GM12892 (cell line): Measurements from ENCODE around the gene DDX42.

Source experiments
- DNase-seq: peaks from one replicate; pipeline ENCODE4 v3.0.0; 2011; ENCODE audit not compliant: insufficient read length
- FAIRE-seq: peaks from 2 replicates; lab custom pipeline; 2011; peaks lifted over from hg19 to GRCh38; lab: Jason Lieb, UNC
- POLR2A ChIP-seq: IDR thresholded peaks from 2 replicates; pipeline ENCODE4 v1.6.1; 2011; ENCODE audit warnings: low read depth, low read length, control low read depth
- POLR2AphosphoS5 ChIP-seq: IDR thresholded peaks from 2 replicates; pipeline ENCODE4 v1.6.1; 2011; ENCODE audit warnings: low read depth, low read length, control low read depth
- TAF1 ChIP-seq: IDR thresholded peaks from 2 replicates; pipeline ENCODE4 v1.6.1; 2011; ENCODE audit warnings: low read depth, mild to moderate bottlenecking, control low read depth, low read length, borderline replicate concordance

The DDX42 gene

DNA sequence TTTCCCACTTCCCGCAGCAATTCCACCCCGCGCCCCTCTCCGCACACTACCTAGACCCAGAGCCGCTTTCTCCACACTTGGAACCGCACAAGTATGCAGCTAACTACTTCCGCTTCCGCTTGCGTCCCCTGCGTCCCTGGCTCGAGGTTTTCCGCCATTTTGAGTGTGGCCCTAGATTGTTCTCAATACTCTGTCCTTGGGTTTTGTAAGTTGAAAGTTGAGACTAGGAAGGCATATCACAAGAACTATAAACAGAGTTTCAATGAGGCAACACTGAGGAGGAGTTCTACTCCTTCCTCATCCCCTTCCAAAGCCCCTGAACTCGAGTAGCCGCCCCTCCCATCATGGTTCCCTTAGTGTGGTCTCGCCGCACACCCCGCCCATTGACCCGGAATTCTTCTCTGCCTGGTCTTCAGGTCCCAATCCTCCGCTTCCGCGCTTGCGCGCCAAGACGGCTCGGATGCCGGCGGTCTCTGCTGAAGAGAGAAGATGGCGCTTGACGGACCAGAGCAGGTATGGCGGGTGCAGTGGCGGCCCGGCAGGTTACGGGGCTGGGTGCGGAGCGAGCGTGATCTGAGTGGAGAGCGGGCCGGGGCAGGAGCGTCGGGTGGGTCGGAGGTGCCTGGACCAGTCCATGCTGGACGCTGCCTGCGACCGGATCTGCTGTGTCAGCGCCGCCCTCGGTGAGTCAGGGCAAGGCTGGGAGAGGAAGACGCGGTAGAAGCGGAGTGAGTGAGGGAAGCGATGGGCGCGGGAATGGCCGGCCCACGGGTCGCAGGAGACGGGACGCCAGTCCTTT lies 53.2 kb downstream of the DDX42 start, which contains the start of the genes FTSJ3 and PSMC5:
Gene FTSJ3, minus strand, starts transcription at position 662 of the 799 bp plus-strand sequence. CDS start 761 bp downstream, outside the sequence.
Gene PSMC5, plus strand, starts transcription at position 430 of the 799 bp plus-strand sequence. Its CDS starts 60 bp downstream, at position 490.
- FAIRE-seq (peak; percentile 98), DNase-seq (peak; percentile 85)
- TF ChIP-seq TAF1 (peak; percentile 72; the same call in 1 of the 2 replicates), POLR2AphosphoS5 (peak; percentile 94), POLR2A (peak; percentile 93)

DNA sequence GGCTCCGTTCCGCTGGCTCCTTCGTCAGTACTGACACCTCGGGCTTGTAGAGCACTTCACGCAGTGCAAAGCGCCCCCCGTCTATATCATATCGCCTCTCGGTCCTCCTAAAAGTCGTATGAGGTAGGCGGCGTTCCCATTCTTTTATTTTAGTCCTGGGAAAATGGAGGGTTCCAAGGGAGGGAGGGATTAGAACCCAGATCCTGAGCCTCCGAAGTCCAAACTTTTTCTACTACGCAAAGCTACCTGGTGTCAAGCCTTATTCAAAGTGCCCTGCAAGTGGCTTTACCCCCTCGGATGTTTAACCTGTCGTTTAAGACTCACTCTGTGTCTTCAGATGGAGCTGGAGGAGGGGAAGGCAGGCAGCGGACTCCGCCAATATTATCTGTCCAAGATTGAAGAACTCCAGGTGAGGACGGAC lies 53.8 kb downstream of the DDX42 start:
- no peak for DNase-seq
- FAIRE-seq, result no peak
- no peak for TF ChIP-seq POLR2A
- TF ChIP-seq POLR2AphosphoS5, result no peak
- no peak for TF ChIP-seq TAF1

DNA sequence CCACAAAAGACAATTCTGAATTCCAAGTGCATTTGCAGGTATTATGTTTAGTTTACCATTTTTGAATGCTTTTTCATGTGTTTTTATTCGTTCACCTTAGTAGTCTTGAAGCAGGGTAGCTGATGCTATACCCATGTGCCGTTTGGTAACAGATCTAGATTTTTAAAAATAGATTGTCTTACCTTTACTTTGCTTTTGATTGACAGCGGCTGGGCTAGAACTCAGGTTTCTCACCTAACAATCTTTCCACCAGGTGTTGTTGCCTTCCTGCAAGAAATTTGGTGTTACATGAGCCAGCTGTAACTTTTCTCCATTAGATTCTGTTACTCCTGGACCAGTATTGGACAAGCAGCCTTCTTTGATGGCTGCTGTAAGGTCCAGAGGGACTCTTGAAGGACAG lies 55.0 kb downstream of the DDX42 start:
- no peak for TF ChIP-seq TAF1
- TF ChIP-seq POLR2AphosphoS5, result no peak
- no peak for TF ChIP-seq POLR2A
- DNase-seq (no peak), FAIRE-seq (no peak)

DNA sequence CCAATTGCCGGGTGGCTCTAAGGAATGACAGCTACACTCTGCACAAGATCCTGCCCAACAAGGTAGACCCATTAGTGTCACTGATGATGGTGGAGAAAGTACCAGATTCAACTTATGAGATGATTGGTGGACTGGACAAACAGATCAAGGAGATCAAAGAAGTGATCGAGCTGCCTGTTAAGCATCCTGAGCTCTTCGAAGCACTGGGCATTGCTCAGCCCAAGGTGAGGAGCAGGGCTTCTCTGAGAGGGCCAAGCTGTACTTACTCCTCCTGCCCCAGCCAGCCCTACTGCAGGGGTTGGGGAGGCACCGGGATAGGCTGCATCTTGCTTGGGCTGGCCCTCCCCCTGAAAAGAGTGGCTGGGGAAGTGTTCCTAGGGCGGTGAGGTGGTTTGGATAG lies 56.3 kb downstream of the DDX42 start:
- FAIRE-seq (no peak), DNase-seq (no peak)
- TF ChIP-seq TAF1 (no peak), POLR2A (no peak), POLR2AphosphoS5 (no peak)

DNA sequence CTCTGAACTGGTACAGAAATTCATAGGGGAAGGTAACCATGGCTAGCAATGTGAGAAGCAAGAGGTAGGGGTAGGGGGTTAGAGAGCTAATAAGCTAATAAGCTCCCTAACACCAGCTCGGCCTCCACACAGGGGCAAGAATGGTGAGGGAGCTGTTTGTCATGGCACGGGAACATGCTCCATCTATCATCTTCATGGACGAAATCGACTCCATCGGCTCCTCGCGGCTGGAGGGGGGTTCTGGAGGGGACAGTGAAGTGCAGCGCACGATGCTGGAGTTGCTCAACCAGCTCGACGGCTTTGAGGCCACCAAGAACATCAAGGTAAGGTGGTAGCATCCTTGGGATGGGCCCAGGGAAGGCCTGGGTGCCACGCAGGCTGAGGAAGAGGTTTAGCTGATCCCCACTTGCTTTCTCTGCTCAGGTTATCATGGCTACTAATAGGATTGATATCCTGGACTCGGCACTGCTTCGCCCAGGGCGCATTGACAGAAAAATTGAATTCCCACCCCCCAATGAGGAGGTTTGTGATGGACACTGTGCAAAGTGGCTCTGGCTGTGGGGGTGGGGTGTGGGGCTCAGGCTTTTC lies 57.0 kb downstream of the DDX42 start:
- no peak; the same call in 1 of the 2 replicates for TF ChIP-seq POLR2AphosphoS5
- TF ChIP-seq POLR2A, result no peak
- no peak for TF ChIP-seq TAF1
- DNase-seq (no peak), FAIRE-seq (no peak)

DNA sequence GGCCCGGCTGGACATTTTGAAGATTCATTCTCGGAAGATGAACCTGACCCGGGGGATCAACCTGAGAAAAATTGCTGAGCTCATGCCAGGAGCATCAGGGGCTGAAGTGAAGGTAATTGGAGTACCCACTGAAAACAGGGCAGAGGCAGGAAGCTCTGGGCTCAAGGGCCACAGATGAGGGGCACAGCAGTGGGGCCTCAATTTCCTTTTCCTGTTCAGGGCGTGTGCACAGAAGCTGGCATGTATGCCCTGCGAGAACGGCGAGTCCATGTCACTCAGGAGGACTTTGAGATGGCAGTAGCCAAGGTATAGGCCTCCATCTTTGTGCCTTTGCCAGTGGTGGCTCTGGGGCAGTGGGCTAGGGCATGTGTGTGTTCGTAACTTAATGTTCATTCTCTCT lies 57.5 kb downstream of the DDX42 start:
- DNase-seq, result no peak
- FAIRE-seq, result no peak
- TF ChIP-seq TAF1 (no peak), POLR2A (no peak), POLR2AphosphoS5 (no peak)

DNA sequence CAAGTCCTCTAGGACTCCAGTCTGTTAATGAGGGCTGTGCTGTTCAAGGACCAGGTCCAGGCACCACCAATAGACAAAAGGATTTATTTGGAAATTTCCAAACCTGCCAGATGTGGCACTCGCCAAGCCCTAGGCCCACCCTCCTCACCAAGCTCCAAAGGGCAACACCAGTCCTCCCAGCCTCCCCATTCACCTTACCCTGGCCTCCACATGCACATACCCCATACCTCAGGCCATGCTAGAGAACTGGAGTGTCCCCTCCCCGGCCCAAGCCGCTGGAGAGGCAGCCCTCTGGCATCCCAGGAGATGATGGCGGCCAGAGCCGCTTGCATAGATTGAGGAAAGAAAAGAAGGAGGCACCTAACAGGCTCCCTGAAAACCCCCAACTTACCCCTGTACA lies 58.0 kb downstream of the DDX42 start:
- FAIRE-seq, result no peak
- TF ChIP-seq POLR2A (no peak), POLR2AphosphoS5 (no peak), TAF1 (no peak)
- no peak for DNase-seq

DNA sequence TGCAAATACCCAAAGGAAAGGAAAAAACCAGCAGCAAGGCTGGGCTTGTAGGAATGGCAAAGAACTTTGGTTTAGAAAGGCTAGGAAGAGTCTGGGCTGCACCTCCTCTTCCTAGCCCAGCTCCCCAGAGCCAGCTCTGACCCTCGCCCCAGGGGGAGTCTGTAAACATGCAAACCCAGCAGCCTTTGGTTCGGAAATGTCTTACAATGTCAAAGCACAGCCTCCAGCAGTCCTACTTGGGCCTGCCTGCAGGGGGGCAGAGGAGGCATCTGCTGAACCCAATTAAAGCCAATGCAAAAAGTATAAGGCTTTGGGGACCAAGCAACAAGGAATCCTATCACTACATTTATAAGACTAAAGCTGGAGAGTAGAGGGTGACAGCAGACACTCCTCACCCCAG lies 58.5 kb downstream of the DDX42 start:
- FAIRE-seq, result no peak
- TF ChIP-seq POLR2AphosphoS5 (no peak), TAF1 (no peak), POLR2A (0 out of 2 replicates have a peak, but pooled peaks have one; percentile 12)
- DNase-seq, result no peak

DNA sequence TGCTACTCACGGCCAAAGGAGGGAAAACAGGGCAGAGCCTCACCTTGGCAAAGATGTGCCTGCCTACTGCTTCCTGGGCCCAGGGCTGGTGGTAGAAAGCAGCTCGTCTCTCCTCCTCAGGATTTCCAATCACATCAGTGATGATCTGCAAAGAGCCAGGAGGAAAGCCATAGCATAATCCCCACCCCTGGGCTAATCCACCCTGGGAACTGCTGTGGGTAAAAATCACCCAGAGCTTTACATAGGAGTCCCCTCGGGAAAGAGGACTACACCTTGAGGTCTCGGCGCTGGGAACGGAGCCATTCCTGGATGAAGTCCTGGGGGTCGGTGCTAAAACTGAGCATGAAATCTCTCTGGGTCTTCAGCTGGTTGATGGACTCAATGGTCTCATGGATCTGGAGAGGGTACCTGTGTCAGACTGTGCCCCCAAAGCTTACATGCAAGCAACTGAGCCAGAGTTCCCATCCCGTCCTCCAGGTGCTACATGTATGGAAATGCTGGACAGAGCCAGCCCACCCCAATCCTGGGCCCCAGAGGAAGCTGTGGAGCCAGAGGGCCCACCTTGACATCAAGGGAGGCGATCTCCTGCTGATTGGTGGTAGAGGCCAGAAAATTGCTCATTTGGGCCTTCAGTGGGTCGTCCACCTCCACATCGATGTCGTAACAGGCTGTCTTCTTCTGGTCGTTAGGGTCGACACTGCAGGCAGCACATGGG lies 59.2 kb downstream of the DDX42 start:
- no peak for TF ChIP-seq TAF1
- no peak; the same call in none of the 2 replicates for TF ChIP-seq POLR2A
- TF ChIP-seq POLR2AphosphoS5, result no peak
- FAIRE-seq, result no peak
- DNase-seq, result no peak

DNA sequence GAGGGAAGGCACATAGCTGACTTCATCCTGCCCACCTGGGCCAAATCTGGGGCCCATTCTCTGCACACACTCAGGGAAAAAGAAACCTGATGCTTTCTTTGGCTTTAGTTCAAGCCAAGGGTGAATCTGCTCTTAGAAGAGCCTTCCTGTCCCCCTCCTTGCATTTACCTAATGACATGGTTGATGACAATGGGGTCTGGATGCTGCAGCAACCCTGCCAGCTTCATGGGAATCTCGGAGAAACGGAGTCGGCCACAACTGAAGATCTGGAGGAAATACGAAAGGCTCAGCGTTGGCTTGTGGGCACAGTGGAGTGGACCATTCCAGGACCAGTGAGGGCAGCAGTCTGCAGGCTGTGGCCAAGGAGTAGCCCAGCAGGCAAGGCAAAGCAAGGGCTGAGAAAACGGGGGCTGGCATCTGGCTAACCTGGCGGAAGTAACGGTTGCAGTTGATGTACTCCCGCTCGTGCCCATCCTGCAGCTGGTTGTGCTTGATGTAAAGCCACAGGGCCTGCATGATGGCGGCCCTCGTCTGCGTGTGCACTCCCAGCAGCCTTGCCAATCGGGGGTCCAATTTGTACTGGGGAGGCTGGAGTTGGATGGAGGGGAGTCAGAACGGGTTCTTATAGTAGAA lies 59.9 kb downstream of the DDX42 start:
- no peak for DNase-seq
- TF ChIP-seq TAF1 (no peak), POLR2AphosphoS5 (no peak), POLR2A (no peak; the same call in 1 of the 2 replicates)
- no peak for FAIRE-seq

DNA sequence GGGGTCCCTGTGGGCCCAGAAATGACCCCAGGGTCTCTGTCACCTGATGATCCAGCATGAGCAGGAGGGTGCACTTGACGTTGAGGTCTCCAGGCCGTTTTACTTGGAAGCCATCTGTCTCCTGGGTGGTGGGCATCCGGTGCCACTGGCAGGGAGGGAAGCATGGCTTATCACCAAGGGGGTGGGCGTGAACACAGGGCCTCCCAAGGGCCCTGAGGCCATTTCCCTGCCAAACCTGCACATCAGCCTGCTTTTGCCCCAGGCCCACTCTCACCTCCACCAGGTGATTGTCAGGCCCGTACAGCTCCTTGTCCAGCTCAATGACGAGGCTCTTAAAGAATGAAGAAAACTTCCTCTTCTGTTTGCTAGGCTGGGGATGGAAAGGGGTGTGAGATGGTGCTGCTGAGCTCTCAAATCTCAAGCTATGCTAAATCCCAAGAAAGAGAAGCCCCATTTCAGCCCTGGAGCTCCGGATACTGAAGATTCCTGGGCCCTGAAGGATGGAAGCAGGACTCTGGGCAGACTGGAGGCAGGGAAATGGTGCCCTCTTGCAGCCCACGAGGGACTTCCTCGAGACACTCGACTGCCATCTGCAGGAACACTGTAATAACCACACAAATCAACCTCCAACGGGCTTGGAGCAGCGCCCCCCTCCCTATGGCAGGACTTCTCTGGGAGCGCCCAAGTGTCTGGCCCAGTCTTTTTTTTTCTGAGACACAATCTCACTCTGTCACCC lies 60.6 kb downstream of the DDX42 start:
- peak; percentile 60 for DNase-seq
- no peak for TF ChIP-seq TAF1
- TF ChIP-seq POLR2AphosphoS5, result peak; percentile 44
- no peak for TF ChIP-seq POLR2A
- FAIRE-seq, result peak; percentile 27
